A549 (cell line): ENCODE data around the gene IGFL4. TPM values are rescaled to one million over a fixed set of nuclear protein-coding genes. Genes with fewer than 3 reads are reported as not detected.

Experiments used
- ATAC-seq, 2 experiments: fragments of 200-7000 bp in 1 of 2; fragments of >200 bp in 1 of 2; cut with Nextera tagmentation in 1 of 2; cut with Tn5 transposase in 1 of 2; 3 replicates each; pipeline versions ENCODE4 v1.8.0 to v1.9.1; 2018 to 2020; ENCODE audit warnings: mild to moderate bottlenecking in 1 of 2, moderate library complexity in 1 of 2
- CTCF ChIA-PET: fragments of 300-600 bp; sonication (Branson Sonifier 250); formaldehyde crosslinking; extraction: SDS; loops from one replicate; lab custom pipeline; 2021; ENCODE audit warnings: antibody characterized with exemption, inconsistent platforms; lab: Yijun Ruan, JAX
- POLR2A ChIA-PET: fragments of 350-600 bp; formaldehyde crosslinking; extraction: SDS; loops from one replicate; lab custom pipeline; 2021; ENCODE audit warnings: antibody characterized with exemption, inconsistent platforms; lab: Yijun Ruan, JAX
- DNase-seq, 2 experiments: peaks; one replicate each; pipeline versions ENCODE4 v3.0.0 to v3.0.0-alpha.2; 2011 to 2016; ENCODE audit warnings: low read depth in 1 of 2, low spot score in 1 of 2
- FAIRE-seq: peaks from 2 replicates; lab custom pipeline; 2011; peaks lifted over from hg19 to GRCh38; lab: Jason Lieb, UNC
- H3K27ac ChIP-seq, 2 experiments: fragments of >200 bp; sonication (Bioruptor Twin); formaldehyde crosslinking; 3 replicates each; pipeline ENCODE4 v1.5.1; 2016 to 2017
- H3K4me1 ChIP-seq: fragments of >200 bp; sonication (Bioruptor Twin); formaldehyde crosslinking; 3 replicates; pipeline ENCODE4 v1.6.1; 2016
- H3K4me2 ChIP-seq: fragments of >200 bp; sonication (Bioruptor Twin); formaldehyde crosslinking; 3 replicates; pipeline ENCODE4 v1.6.1; 2016
- H3K4me3 ChIP-seq: fragments of >200 bp; sonication (Bioruptor Twin); formaldehyde crosslinking; 3 replicates; pipeline ENCODE4 v1.5.1; 2016
- H3K9me3 ChIP-seq: fragments of >200 bp; sonication (Bioruptor Twin); formaldehyde crosslinking; 3 replicates; pipeline ENCODE4 v1.6.1; 2016
- CBX8 ChIP-seq: fragments of 200-600 bp; sonication (generic); IDR thresholded peaks from 2 replicates; pipeline ENCODE4 v1.6.1; 2016
- CHD2 ChIP-seq: fragments of 150-350 bp; IDR thresholded peaks from 2 replicates; pipeline ENCODE4 v1.6.1; 2014; ENCODE audit warnings: low read length; ENCODE audit not compliant: partially characterized antibody
- CHD4 ChIP-seq: fragments of 200-600 bp; sonication (generic); IDR thresholded peaks from 2 replicates; pipeline ENCODE4 v1.6.1; 2016; ENCODE audit warnings: antibody characterized with exemption, mild to moderate bottlenecking, borderline replicate concordance
- E2F6 ChIP-seq: IDR thresholded peaks from 2 replicates; pipeline ENCODE4 v1.6.1; 2012; ENCODE audit warnings: low read depth, borderline replicate concordance
- EHMT2 ChIP-seq: fragments of 200-600 bp; sonication (generic); IDR thresholded peaks from 2 replicates; pipeline ENCODE4 v1.6.1; 2016; ENCODE audit warnings: antibody characterized with exemption, low read depth, mild to moderate bottlenecking, moderate library complexity
- ELK1 ChIP-seq: fragments of 150-350 bp; IDR thresholded peaks from 2 replicates; pipeline ENCODE4 v1.6.1; 2014; ENCODE audit warnings: low read depth, mild to moderate bottlenecking, low read length
- EP300 ChIP-seq, 2 experiments: fragments of >200 bp; sonication (Bioruptor Twin); formaldehyde crosslinking; IDR thresholded peaks; 2 replicates in 1 of 2; 3 replicates in 1 of 2; pipeline ENCODE4 v1.6.1; 2016 to 2017
- ESRRA ChIP-seq: fragments of 150-350 bp; IDR thresholded peaks from 2 replicates; pipeline ENCODE4 v1.6.1; 2014; ENCODE audit warnings: mild to moderate bottlenecking, low read length, borderline replicate concordance
- FOSL2 ChIP-seq, 2 experiments: fragments of 450-650 bp in 1 of 2; fragments of >200 bp in 1 of 2; sonication (Bioruptor Twin) in 1 of 2; formaldehyde crosslinking; IDR thresholded peaks; 2 replicates each; pipeline versions ENCODE4 v1.5.0 to v1.6.1; 2016 to 2020; ENCODE audit warnings: mild to moderate bottlenecking in 1 of 2, moderate library complexity in 1 of 2
- FOXS1 ChIP-seq: fragments of 250-450 bp; sonication (Bioruptor Pico); IDR thresholded peaks from 2 replicates; pipeline ENCODE4 v1.5.0; 2020; ENCODE audit warnings: mild to moderate bottlenecking, moderate library complexity
- HOXA7 ChIP-seq: fragments of 250-450 bp; sonication (Bioruptor Pico); IDR thresholded peaks from 2 replicates; pipeline ENCODE4 v1.5.0; 2020; ENCODE audit warnings: mild to moderate bottlenecking, moderate library complexity
- HOXB13 ChIP-seq: fragments of 250-450 bp; sonication (Bioruptor Pico); IDR thresholded peaks from 2 replicates; pipeline ENCODE4 v1.5.0; 2020; ENCODE audit warnings: low read depth, mild to moderate bottlenecking, moderate library complexity
- HOXB5 ChIP-seq: fragments of 250-450 bp; sonication (Bioruptor Pico); IDR thresholded peaks from 2 replicates; pipeline ENCODE4 v1.5.0; 2020; ENCODE audit warnings: mild to moderate bottlenecking, moderate library complexity
- JUN ChIP-seq, 2 experiments: fragments of >200 bp; sonication (Bioruptor Twin); formaldehyde crosslinking; IDR thresholded peaks; 2 replicates in 1 of 2; 3 replicates in 1 of 2; pipeline ENCODE4 v1.6.1; 2016 to 2017
- KDM5A ChIP-seq: fragments of 200-600 bp; sonication (generic); IDR thresholded peaks from 2 replicates; pipeline ENCODE4 v1.6.1; 2016; ENCODE audit warnings: antibody characterized with exemption, mild to moderate bottlenecking
- MAX ChIP-seq: IDR thresholded peaks from 2 replicates; pipeline ENCODE4 v1.6.1; 2012
- NFE2L2 ChIP-seq: fragments of 150-350 bp; conservative IDR thresholded peaks from 2 replicates; pipeline ENCODE4 v1.6.1; 2014; ENCODE audit warnings: low read length
- NR3C1 ChIP-seq: fragments of >200 bp; sonication (Bioruptor Twin); formaldehyde crosslinking; IDR thresholded peaks from 3 replicates; pipeline ENCODE4 v1.6.1; 2017
- PHF8 ChIP-seq: fragments of 200-600 bp; sonication (generic); IDR thresholded peaks from 2 replicates; pipeline ENCODE4 v1.6.1; 2016; ENCODE audit warnings: low read depth, mild to moderate bottlenecking, antibody characterized with exemption, moderate library complexity, borderline replicate concordance
- POLR2A ChIP-seq: IDR thresholded peaks from 2 replicates; pipeline ENCODE4 v1.6.1; 2012; ENCODE audit warnings: mild to moderate bottlenecking, low read length
- RAD21 ChIP-seq, 2 experiments: fragments of >200 bp in 1 of 2; sonication (Bioruptor Twin) in 1 of 2; formaldehyde crosslinking in 1 of 2; IDR thresholded peaks in 1 of 2; conservative IDR thresholded peaks in 1 of 2; 2 replicates in 1 of 2; 3 replicates in 1 of 2; pipeline ENCODE4 v1.6.1; 2012 to 2018; ENCODE audit warnings: inconsistent platforms in 1 of 2
- SREBF2 ChIP-seq: fragments of 450-650 bp; IDR thresholded peaks from 2 replicates; pipeline ENCODE4 v1.6.1; 2014; ENCODE audit warnings: mild to moderate bottlenecking, moderate library complexity
- TP53 ChIP-seq: fragments of 250-450 bp; sonication (Bioruptor Pico); IDR thresholded peaks from 2 replicates; pipeline ENCODE4 v1.5.0; 2021; ENCODE audit warnings: mild to moderate bottlenecking, moderate library complexity
- USF2 ChIP-seq: fragments of 450-650 bp; IDR thresholded peaks from 2 replicates; pipeline ENCODE4 v1.6.1; 2014; ENCODE audit warnings: antibody characterized with exemption
- ZNF302 ChIP-seq: fragments of 250-450 bp; sonication (Bioruptor Pico); IDR thresholded peaks from 2 replicates; pipeline ENCODE4 v1.9.0; 2021; ENCODE audit warnings: inconsistent platforms, mild to moderate bottlenecking, moderate library complexity
- WGBS: methylation state at CpG from one replicate; pipeline ENCODE4 v1.1.6; 2017; ENCODE audit errors: missing lambda C conversion rate; 5-methylcytosine and 5-hydroxymethylcytosine counted together
- polyA plus RNA-seq, 4 experiments: library from polyadenylated mRNA; depleted of rRNA in 3 of 4; stranded (reverse); fragments of >200 nt; fragmentation: RNase III in 1 of 4; extraction: RNeasy Plus Mini Kit Qiagen cat#74134 plus additional on column Dnase treatment in 1 of 4; gene quantifications; 2 replicates in 3 of 4; 3 replicates in 1 of 4; pipeline ENCODE4 v1.2.3, GENCODE V29; 2011 to 2017

The IGFL4 gene
- polyA plus RNA-seq, 2 of the 4 experiments (the other 2 are of a cell fraction) = 1.7 to 3.1 TPM

GRCh38 chr19:46031781-46032596, 8.8 kb downstream of the IGFL4 start:
- no peak for DNase-seq
- Histone ChIP-seq H3K9me3 (no peaks in the 10 kb centered on the region), H3K27ac (peak overlapping the region in 1 of 2 experiments; percentile 39; a peak in 3 of 6 replicates), H3K4me1 (no peaks in the 10 kb centered on the region; the same call in 2 of the 3 replicates), H3K4me2 (no peak overlapping the region), H3K4me3 (no peak overlapping the region)
- POLR2A ChIA-PET = interaction anchor here (1.6 kb wide), 1 partner anchor 45 kb away, joined by 4 read pairs; no protein-coding TSS in a partner anchor
- ATAC-seq = no peak
- no peak for TF ChIP-seq CHD2
- 70% methylated on average over 5 of the region's 5 CpGs for WGBS
- CTCF ChIA-PET = interaction anchor here (0.9 to 23.2 kb wide), 11 partner anchors 12 to 511 kb away, joined by 3 to 1009 read pairs (median 7); partner anchors contain the start of gene IGFL4
- FAIRE-seq = no peak

GRCh38 chr19:46030812-46031550, 9.8 kb downstream of the IGFL4 start:
- Histone ChIP-seq H3K4me3 (no peak overlapping the region), H3K4me2 (no peak overlapping the region), H3K9me3 (no peaks in the 10 kb centered on the region), H3K27ac (peak overlapping the region in 1 of 2 experiments; percentile 39; a peak in 3 of 6 replicates), H3K4me1 (no peaks in the 10 kb centered on the region; the same call in 2 of the 3 replicates)
- FAIRE-seq (no peak), ATAC-seq (no peak), DNase-seq (no peak)
- ChIA-PET CTCF (interaction anchor here (2.5 to 23.2 kb wide), 3 partner anchors 21 to 49 kb away, joined by 8 to 1009 read pairs (median 713); partner anchors contain the start of gene IGFL4), POLR2A (no interaction called here)
- WGBS = 77% methylated on average over 12 of the region's 12 CpGs
- TF ChIP-seq E2F6 (no peak), JUN (IDR thresholded peaks at IDR 0.05) (no peak), SREBF2 (no peak), ELK1 (no peak), CBX8 (no peak), FOXS1 (CRISPR knock-in tag) (no peak), ESRRA (no peak), KDM5A (no peak), EHMT2 (no peak)

GRCh38 chr19:46025835-46026234, 15.0 kb downstream of the IGFL4 start:
- 65% methylated on average over 3 of the region's 3 CpGs for WGBS
- no peak overlapping the region for H3K4me3 ChIP-seq
- H3K9me3 ChIP-seq = no peaks in the 10 kb centered on the region
- POLR2A ChIA-PET = interaction anchor here (1.3 kb wide), 1 partner anchor 50 kb away, joined by 4 read pairs; no protein-coding TSS in a partner anchor
- FAIRE-seq (no peak), ATAC-seq (no peak), DNase-seq (no peak)
- H3K4me1 ChIP-seq = no peaks in the 10 kb centered on the region; the same call in 2 of the 3 replicates
- no peak overlapping the region for H3K4me2 ChIP-seq
- no peak overlapping the region for H3K27ac ChIP-seq
- no peak for TF ChIP-seq NR3C1
- no peak for TF ChIP-seq POLR2A
- TF ChIP-seq USF2 = no peak
- TF ChIP-seq HOXB13 (CRISPR knock-in tag) = no peak
- TF ChIP-seq HOXA7 (CRISPR knock-in tag) = no peak
- no peak for TF ChIP-seq HOXB5
- TF ChIP-seq TP53 (CRISPR knock-in tag) = no peak
- TF ChIP-seq NFE2L2 = no peak
- TF ChIP-seq EP300 (IDR thresholded peaks at IDR 0.05) = no peak
- no peak for TF ChIP-seq CHD4
- no peak for TF ChIP-seq PHF8
- no peak for TF ChIP-seq FOSL2 (IDR thresholded peaks at IDR 0.05)
- no peak for TF ChIP-seq FOSL2 (CRISPR knock-in tag; IDR thresholded peaks at IDR 0.05)
- no peak for TF ChIP-seq RAD21 (conservative IDR thresholded peaks at IDR 0.05 in 1 of 2, IDR thresholded peaks at IDR 0.05 in 1 of 2)
- TF ChIP-seq ZNF302 (CRISPR knock-in tag) = no peak
- no peak for TF ChIP-seq MAX
- no peak for TF ChIP-seq SREBF2
- CTCF ChIA-PET = interaction anchor here (0.5 to 23.2 kb wide), 13 partner anchors 8 to 516 kb away, joined by 3 to 1009 read pairs (median 42); partner anchors contain the start of gene IGFL4
